Smooth muscle cell (in vitro differentiated cells): ENCODE results near the gene EPB41L2. TPM values are rescaled to one million over a fixed set of nuclear protein-coding genes. Genes with fewer than 3 reads are reported as not detected.

Source experiments
- DNase-seq: peaks from one replicate; lab custom pipeline; 2025; ENCODE audit not compliant: unreplicated experiment; lab: John Stamatoyannopoulos, UW
- H2AFZ ChIP-seq: fragments of 200-600 bp; sonication (generic); 2 replicates; pipeline ENCODE4 v1.6.0; 2016; ENCODE audit warnings: antibody characterized with exemption, low read depth, mild to moderate bottlenecking
- H3F3A ChIP-seq: fragments of 200-600 bp; sonication (generic); 2 replicates; pipeline ENCODE4 v1.6.0; 2017; ENCODE audit warnings: antibody characterized with exemption, low read depth
- H3K27ac ChIP-seq: fragments of 200-600 bp; sonication (generic); 2 replicates; pipeline ENCODE4 v1.5.1; 2016; ENCODE audit warnings: low read depth, mild to moderate bottlenecking
- H3K27me3 ChIP-seq: fragments of 200-600 bp; sonication (generic); 2 replicates; pipeline ENCODE4 v1.6.1; 2016; ENCODE audit warnings: low read depth, mild to moderate bottlenecking
- H3K36me3 ChIP-seq: fragments of 200-600 bp; sonication (generic); 2 replicates; pipeline ENCODE4 v1.5.1; 2016; ENCODE audit warnings: low read depth
- H3K4me1 ChIP-seq: fragments of 200-600 bp; sonication (generic); 2 replicates; pipeline ENCODE4 v1.5.1; 2016; ENCODE audit warnings: low read depth
- H3K4me2 ChIP-seq: fragments of 200-600 bp; sonication (generic); 2 replicates; pipeline ENCODE4 v1.6.0; 2016; ENCODE audit warnings: mild to moderate bottlenecking
- H3K4me3 ChIP-seq: fragments of 200-600 bp; sonication (generic); 2 replicates; pipeline ENCODE4 v1.5.1; 2016; ENCODE audit warnings: mild to moderate bottlenecking
- H3K79me2 ChIP-seq: fragments of 200-600 bp; sonication (generic); 2 replicates; pipeline ENCODE4 v1.6.0; 2016; ENCODE audit warnings: low read depth, mild to moderate bottlenecking
- H3K9ac ChIP-seq: fragments of 200-600 bp; sonication (generic); 2 replicates; pipeline ENCODE4 v1.6.0; 2016; ENCODE audit warnings: low read depth
- H3K9me3 ChIP-seq: fragments of 200-600 bp; sonication (generic); replicated peaks from 2 replicates; pipeline ENCODE4 v1.5.1; 2016; ENCODE audit warnings: low read depth
- H4K20me1 ChIP-seq: fragments of 200-600 bp; sonication (generic); 2 replicates; pipeline ENCODE4 v1.6.0; 2016; ENCODE audit warnings: low read depth
- CTCF ChIP-seq: fragments of 200-600 bp; sonication (generic); IDR thresholded peaks from 2 replicates; pipeline ENCODE4 v1.5.1; 2017; ENCODE audit warnings: borderline replicate concordance, mild to moderate bottlenecking, antibody characterized with exemption; ENCODE audit not compliant: insufficient read depth, poor library complexity, severe bottlenecking
- WGBS: methylation state at CpG from one replicate; pipeline ENCODE4 v1.1.7; 2016; ENCODE audit warnings: low lambda C conversion rate; 5-methylcytosine and 5-hydroxymethylcytosine counted together
- polyA plus RNA-seq: library from polyadenylated mRNA; unstranded; fragments of >200 nt; fragmentation: Nextera tagmentation; extraction: Ambion mirVana; gene quantifications from 2 replicates; pipeline ENCODE4 v1.2.1, GENCODE V29; 2016
- total RNA-seq: library from RNA; depleted of rRNA; stranded (reverse); fragments of >200 nt; gene quantifications from 2 replicates; pipeline ENCODE4 v1.2.3, GENCODE V29; 2014

Gene EPB41L2
- total and polyA plus RNA-seq, 2 experiments from 2014 or later: 40.2 to 44.6 TPM

GRCh38 chr6:130929036-130929678, 133.9 kb downstream of the EPB41L2 start:
- DNase-seq: no peak
- Histone ChIP-seq H3K4me1 (peaks cover 13% of the 10 kb centered on the region), H3K4me3 (no peak overlapping the region), H3K9me3 (no peaks in the 10 kb centered on the region), H3K36me3 (no peaks in the 10 kb centered on the region), H3K79me2 (peaks cover 12% of the 10 kb centered on the region), H3F3A (peaks cover 6% of the 10 kb centered on the region), H3K27me3 (no peaks in the 10 kb centered on the region), H2AFZ (no peak overlapping the region), H4K20me1 (peaks cover 6% of the 10 kb centered on the region), H3K4me2 (no peak overlapping the region), H3K9ac (no peak overlapping the region), H3K27ac (no peak overlapping the region)
- WGBS: 74% methylated on average over 7 of the region's 7 CpGs
- no peak for TF ChIP-seq CTCF

- no peak overlapping the region for H3K27ac ChIP-seq
- 87% methylated on average over 6 of the region's 6 CpGs for WGBS
- no peak for DNase-seq
- H3K4me3 ChIP-seq: no peak overlapping the region
- no peaks in the 10 kb centered on the region for H3K36me3 ChIP-seq
- H3K9me3 ChIP-seq: no peaks in the 10 kb centered on the region
- no peaks in the 10 kb centered on the region for H3F3A ChIP-seq
- TF ChIP-seq CTCF: no peak
- H3K9ac ChIP-seq: no peak overlapping the region
- peaks cover 5% of the 10 kb centered on the region for H3K4me1 ChIP-seq
- H4K20me1 ChIP-seq: no peaks in the 10 kb centered on the region
- peaks cover 12% of the 10 kb centered on the region for H3K79me2 ChIP-seq
- no peak overlapping the region for H3K4me2 ChIP-seq
- H2AFZ ChIP-seq: no peak overlapping the region
- H3K27me3 ChIP-seq: no peaks in the 10 kb centered on the region
Observed at GRCh38 chr6:130928158-130928912, 134.7 kb downstream of the EPB41L2 start.

GRCh38 chr6:130927305-130927704, 135.7 kb downstream of the EPB41L2 start:
- H3K4me2 ChIP-seq: no peak overlapping the region
- TF ChIP-seq CTCF: no peak
- H3F3A ChIP-seq: no peaks in the 10 kb centered on the region
- DNase-seq: no peak
- peaks cover 12% of the 10 kb centered on the region for H3K79me2 ChIP-seq
- H2AFZ ChIP-seq: no peak overlapping the region
- H3K9me3 ChIP-seq: no peaks in the 10 kb centered on the region
- H3K27ac ChIP-seq: no peak overlapping the region
- no peaks in the 10 kb centered on the region for H3K36me3 ChIP-seq
- no peaks in the 10 kb centered on the region for H3K27me3 ChIP-seq
- no peaks in the 10 kb centered on the region for H3K4me1 ChIP-seq
- H3K4me3 ChIP-seq: no peak overlapping the region
- no peaks in the 10 kb centered on the region for H4K20me1 ChIP-seq
- 86% methylated on average over 2 of the region's 2 CpGs for WGBS
- no peak overlapping the region for H3K9ac ChIP-seq
